ENCODE results near the gene UCN.
"Not testable (repeated sequence)": the region's sequence is repeated elsewhere in the genome, so short reads cannot be mapped to it uniquely, and the experiment has no call there.

UCN gene

GRCh38 chr2:27313882-27314645 is 5.8 kb upstream of the UCN start:
- no peak for DNase-seq

- no peak for DNase-seq
Measured at GRCh38 chr2:27312152-27312551, 3.9 kb upstream of the UCN start.

GRCh38 chr2:27309651-27310050 is 1.4 kb upstream of the UCN start:
- DNase-seq = no peak

GRCh38 chr2:27307545-27308358 is 493 bp downstream of the UCN start:
- DNase-seq = peak in 1 of 2 experiments; percentile 22

GRCh38 chr2:27307287-27307544 is 1.0 kb downstream of the UCN start:
- DNase-seq = no peak

GRCh38 chr2:27306573-27307286 is 1.5 kb downstream of the UCN start:
- peak in 1 of 2 experiments; percentile 55 for DNase-seq

- DNase-seq = no peak
Measured at GRCh38 chr2:27306136-27306535, 2.1 kb downstream of the UCN start.

- DNase-seq = no peak
Measured at GRCh38 chr2:27305516-27305915, 2.7 kb downstream of the UCN start.

- DNase-seq = no peak
Measured at GRCh38 chr2:27304488-27305240, 3.6 kb downstream of the UCN start.

GRCh38 chr2:27303093-27304025 is 4.9 kb downstream of the UCN start:
- peak; percentile 34 to 81 for DNase-seq

- DNase-seq = not testable (repeated sequence)
Measured at GRCh38 chr2:27300606-27301005, 7.6 kb downstream of the UCN start.

- DNase-seq = no peak
Measured at GRCh38 chr2:27298391-27299080, 9.7 kb downstream of the UCN start.

GRCh38 chr2:27297195-27297594 is 11.1 kb downstream of the UCN start:
- DNase-seq = no peak

- DNase-seq = peak in 1 of 2 experiments; percentile 37
Measured at GRCh38 chr2:27296481-27296880, 11.8 kb downstream of the UCN start.

- DNase-seq = no peak
Measured at GRCh38 chr2:27294928-27295327, 13.3 kb downstream of the UCN start.

- peak in 1 of 2 experiments; percentile 37 for DNase-seq
Measured at GRCh38 chr2:27291865-27292264, 16.4 kb downstream of the UCN start.

- no peak for DNase-seq
Measured at GRCh38 chr2:27290549-27290948, 17.7 kb downstream of the UCN start.

- no peak for DNase-seq
Measured at GRCh38 chr2:27288610-27289009, 19.6 kb downstream of the UCN start.

- no peak for DNase-seq
Measured at GRCh38 chr2:27285481-27285880, 22.8 kb downstream of the UCN start.

GRCh38 chr2:27284996-27285395 is 23.2 kb downstream of the UCN start:
- DNase-seq = no peak

GRCh38 chr2:27282892-27283291 is 25.4 kb downstream of the UCN start:
- no peak for DNase-seq

Measured in NCI-H526 (cell line).